Cardiac muscle cell (in vitro differentiated cells and primary cell): ENCODE results near the gene GNGT2. TPM values are rescaled to one million over a fixed set of nuclear protein-coding genes. Genes with fewer than 3 reads are reported as not detected.

Experiments used
- DNase-seq, 2 donors: peaks; one replicate each; pipeline versions ENCODE4 v3.0.0 to v3.0.0-alpha.2; 2010 to 2017; ENCODE audit warnings: low read depth in 1 of 2, low spot score in 1 of 2
- H3K27ac ChIP-seq: fragments of 200-600 bp; sonication (generic); 2 replicates; pipeline ENCODE4 v1.5.1; 2016
- H3K27me3 ChIP-seq: fragments of 200-600 bp; sonication (generic); 2 replicates; pipeline ENCODE4 v1.6.0; 2016; ENCODE audit warnings: control low read depth
- H3K36me3 ChIP-seq: fragments of 200-600 bp; sonication (generic); 2 replicates; pipeline ENCODE4 v1.5.1; 2016; ENCODE audit warnings: control low read depth
- H3K4me1 ChIP-seq: fragments of 200-600 bp; sonication (generic); 2 replicates; pipeline ENCODE4 v1.8.1; 2017; ENCODE audit warnings: low read depth, mild to moderate bottlenecking, mixed run types
- H3K4me3 ChIP-seq: fragments of 200-600 bp; sonication (generic); 2 replicates; pipeline ENCODE4 v1.5.1; 2016; ENCODE audit warnings: mild to moderate bottlenecking
- H3K9me3 ChIP-seq: fragments of 200-600 bp; sonication (generic); 2 replicates; pipeline ENCODE4 v1.5.1; 2017; ENCODE audit warnings: low read depth, mild to moderate bottlenecking, control low read depth
- CTCF ChIP-seq: IDR thresholded peaks from 2 replicates; pipeline ENCODE4 v1.5.1; 2012; ENCODE audit warnings: low read depth, mild to moderate bottlenecking, low read length
- polyA plus RNA-seq: library from polyadenylated mRNA; unstranded; fragments of >200 nt; fragmentation: Nextera tagmentation; extraction: Ambion mirVana; gene quantifications from 2 replicates; pipeline ENCODE4 v1.2.1, GENCODE V29; 2016
- total RNA-seq: library from RNA; depleted of rRNA; stranded (reverse); fragments of >200 nt; gene quantifications from 2 replicates; pipeline ENCODE4 v1.2.3, GENCODE V29; 2016

Gene GNGT2
- total and polyA plus RNA-seq, 2 experiments from 2014 or later, result not detected

GRCh38 chr17:49198211-49198610 is 12.2 kb downstream of the GNGT2 start:
- TF ChIP-seq CTCF, result no peak
- H3K9me3 ChIP-seq, result no peaks in the 10 kb centered on the region
- no peaks in the 10 kb centered on the region for H3K4me1 ChIP-seq
- H3K36me3 ChIP-seq, result no peaks in the 10 kb centered on the region
- H3K27me3 ChIP-seq, result no peaks in the 10 kb centered on the region
- no peak overlapping the region for H3K4me3 ChIP-seq
- no peak for DNase-seq
- no peak overlapping the region for H3K27ac ChIP-seq

GRCh38 chr17:49197346-49197998 is 12.9 kb downstream of the GNGT2 start:
- H3K9me3 ChIP-seq, result no peaks in the 10 kb centered on the region
- no peak overlapping the region for H3K4me3 ChIP-seq
- H3K27me3 ChIP-seq, result no peaks in the 10 kb centered on the region
- DNase-seq, result no peak
- H3K36me3 ChIP-seq, result no peaks in the 10 kb centered on the region
- no peak for TF ChIP-seq CTCF
- no peaks in the 10 kb centered on the region for H3K4me1 ChIP-seq
- no peak overlapping the region for H3K27ac ChIP-seq

- H3K36me3 ChIP-seq, result no peaks in the 10 kb centered on the region
- H3K27ac ChIP-seq, result no peak overlapping the region
- TF ChIP-seq CTCF, result no peak
- no peaks in the 10 kb centered on the region for H3K27me3 ChIP-seq
- no peak overlapping the region for H3K4me3 ChIP-seq
- no peaks in the 10 kb centered on the region for H3K4me1 ChIP-seq
- H3K9me3 ChIP-seq, result no peaks in the 10 kb centered on the region
- DNase-seq, result no peak
Measured at GRCh38 chr17:49196520-49196919, 13.9 kb downstream of the GNGT2 start.

GRCh38 chr17:49195751-49196150 is 14.6 kb downstream of the GNGT2 start:
- no peak for TF ChIP-seq CTCF
- H3K4me3 ChIP-seq, result no peak overlapping the region
- H3K9me3 ChIP-seq, result no peaks in the 10 kb centered on the region
- no peak overlapping the region for H3K27ac ChIP-seq
- DNase-seq, result no peak
- no peaks in the 10 kb centered on the region for H3K4me1 ChIP-seq
- H3K27me3 ChIP-seq, result no peaks in the 10 kb centered on the region
- H3K36me3 ChIP-seq, result no peaks in the 10 kb centered on the region

GRCh38 chr17:49194297-49194607 is 16.1 kb downstream of the GNGT2 start:
- Histone ChIP-seq H3K27ac (no peak overlapping the region), H3K27me3 (no peaks in the 10 kb centered on the region), H3K9me3 (no peaks in the 10 kb centered on the region), H3K4me3 (no peak overlapping the region), H3K4me1 (no peaks in the 10 kb centered on the region), H3K36me3 (no peaks in the 10 kb centered on the region)
- no peak for DNase-seq
- no peak for TF ChIP-seq CTCF
